MM.1S (cell line): ENCODE data around the gene DLX3.

ENCODE experiments used
- DNase-seq: peaks from one replicate; pipeline ENCODE4 v3.0.0-alpha.2; 2015
- H2AFZ ChIP-seq: fragments of 300-600 bp; sonication (generic); 2 replicates; pipeline ENCODE4 v1.6.0; 2016; ENCODE audit warnings: antibody characterized with exemption, low read length
- H3F3A ChIP-seq: fragments of 300-600 bp; sonication (generic); 2 replicates; pipeline ENCODE4 v1.6.1; 2016; ENCODE audit warnings: mild to moderate bottlenecking, antibody characterized with exemption, low read length, moderate library complexity, mixed read lengths; ENCODE audit not compliant: insufficient read depth
- H3K27ac ChIP-seq: fragments of 300-600 bp; sonication (generic); 2 replicates; pipeline ENCODE4 v1.5.1; 2016; ENCODE audit warnings: mild to moderate bottlenecking, low read length
- H3K27me3 ChIP-seq: fragments of 300-600 bp; sonication (generic); replicated peaks from 2 replicates; pipeline ENCODE4 v1.6.0; 2016; ENCODE audit warnings: low read length; ENCODE audit not compliant: insufficient read depth
- H3K36me3 ChIP-seq: fragments of 300-600 bp; sonication (generic); replicated peaks from 2 replicates; pipeline ENCODE4 v1.6.1; 2016; ENCODE audit warnings: mild to moderate bottlenecking, low read length, mixed read lengths; ENCODE audit not compliant: insufficient read depth
- H3K4me1 ChIP-seq: fragments of 300-600 bp; sonication (generic); 2 replicates; pipeline ENCODE4 v1.6.1; 2016; ENCODE audit warnings: low read length, mixed read lengths
- H3K4me2 ChIP-seq: fragments of 300-600 bp; sonication (generic); 2 replicates; pipeline ENCODE4 v1.6.0; 2016; ENCODE audit warnings: low read depth, low read length
- H3K4me3 ChIP-seq: fragments of 300-600 bp; sonication (generic); 2 replicates; pipeline ENCODE4 v1.5.1; 2016; ENCODE audit warnings: low read length, mixed read lengths
- H3K79me2 ChIP-seq: fragments of 300-600 bp; sonication (generic); 2 replicates; pipeline ENCODE4 v1.6.1; 2016; ENCODE audit warnings: mixed run types, low read length, mixed read lengths
- H3K9ac ChIP-seq: fragments of 300-600 bp; sonication (generic); 2 replicates; pipeline ENCODE4 v1.6.1; 2016; ENCODE audit warnings: low read length, mixed read lengths
- H3K9me2 ChIP-seq: fragments of 300-600 bp; sonication (generic); replicated peaks from 2 replicates; pipeline ENCODE4 v1.6.1; 2016; ENCODE audit warnings: mild to moderate bottlenecking, low read length, mixed read lengths; ENCODE audit not compliant: insufficient read depth
- H3K9me3 ChIP-seq: fragments of 300-600 bp; sonication (generic); replicated peaks from 2 replicates; pipeline ENCODE4 v1.6.1; 2016; ENCODE audit warnings: mild to moderate bottlenecking, low read length, mixed read lengths; ENCODE audit not compliant: insufficient read depth
- H4K20me1 ChIP-seq: fragments of 300-600 bp; sonication (generic); 2 replicates; pipeline ENCODE4 v1.6.1; 2016; ENCODE audit warnings: mild to moderate bottlenecking, low read length, moderate library complexity, mixed read lengths; ENCODE audit not compliant: insufficient read depth
- CTCF ChIP-seq: fragments of 300-600 bp; sonication (generic); IDR thresholded peaks from 2 replicates; pipeline ENCODE4 v1.5.1; 2016; ENCODE audit warnings: antibody characterized with exemption, low read length, mixed read lengths
- EZH2 ChIP-seq: fragments of 300-600 bp; sonication (generic); optimal IDR thresholded peaks from 2 replicates; pipeline ENCODE3; 2017; ENCODE audit warnings: low read depth, mild to moderate bottlenecking, antibody characterized with exemption, low read length, mixed read lengths
- EZH2phosphoT487 ChIP-seq: fragments of 300-600 bp; sonication (generic); IDR thresholded peaks from 2 replicates; pipeline ENCODE4 v1.6.1; 2018; ENCODE audit warnings: antibody characterized with exemption, low read length

The DLX3 gene

DNA sequence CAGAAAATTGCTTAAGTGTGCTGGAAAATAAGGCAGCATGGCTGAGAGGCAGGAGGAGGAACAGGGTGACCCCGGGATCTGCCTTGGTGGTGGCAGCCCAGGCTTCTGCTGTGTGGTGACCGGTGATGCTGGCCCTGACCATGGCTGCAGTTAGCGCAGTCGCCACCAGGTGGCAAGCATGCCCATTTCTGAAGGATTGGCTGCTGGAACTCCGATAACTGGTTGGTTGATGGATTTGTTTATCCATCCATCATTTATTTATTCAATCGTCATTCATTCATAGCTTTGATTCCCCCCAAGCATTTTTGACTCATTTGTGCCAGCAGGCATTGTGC, 31.8 kb upstream of the DLX3 start:
- no peaks in the 10 kb centered on the region for H3K79me2 ChIP-seq
- H4K20me1 ChIP-seq = no peaks in the 10 kb centered on the region
- H3K4me3 ChIP-seq = peak overlapping the region; percentile 52
- TF ChIP-seq EZH2phosphoT487 = no peak
- TF ChIP-seq CTCF = peak; percentile 92
- peaks cover 6% of the 10 kb centered on the region for H3K4me1 ChIP-seq
- peak; percentile 64 for DNase-seq
- no peak overlapping the region for H3K9ac ChIP-seq
- H3K4me2 ChIP-seq = peak overlapping the region; percentile 87; the same call in 1 of the 2 replicates
- no peaks in the 10 kb centered on the region for H3K9me3 ChIP-seq
- peaks cover 14% of the 10 kb centered on the region for H3F3A ChIP-seq
- H3K27me3 ChIP-seq = no peaks in the 10 kb centered on the region
- H3K27ac ChIP-seq = no peak overlapping the region
- H3K9me2 ChIP-seq = no peaks in the 10 kb centered on the region
- H2AFZ ChIP-seq = peak overlapping the region; percentile 60
- H3K36me3 ChIP-seq = no peaks in the 10 kb centered on the region

- no peak overlapping the region for H3K4me2 ChIP-seq
- H3F3A ChIP-seq = peaks cover 14% of the 10 kb centered on the region
These were observed 31.1 kb upstream of the DLX3 start for GRCh38 chr17:50026046-50026675.

GRCh38 chr17:50024808-50025207, 29.8 kb upstream of the DLX3 start:
- Histone ChIP-seq H3K9me3 (no peaks in the 10 kb centered on the region), H3K4me3 (no peak overlapping the region), H2AFZ (no peak overlapping the region), H3K27me3 (no peaks in the 10 kb centered on the region), H3K79me2 (no peaks in the 10 kb centered on the region), H3K36me3 (no peaks in the 10 kb centered on the region), H4K20me1 (no peaks in the 10 kb centered on the region), H3K4me1 (peaks cover 6% of the 10 kb centered on the region), H3K27ac (no peak overlapping the region), H3K9ac (no peak overlapping the region), H3K4me2 (no peak overlapping the region), H3K9me2 (no peaks in the 10 kb centered on the region), H3F3A (peaks cover 14% of the 10 kb centered on the region)
- no peak for TF ChIP-seq EZH2
- TF ChIP-seq CTCF = no peak
- no peak for TF ChIP-seq EZH2phosphoT487
- DNase-seq = no peak

More at GRCh38 chr17:50026046-50026675, 31.1 kb upstream of the DLX3 start:
- DNase-seq = no peak
- Histone ChIP-seq H3K36me3 (no peaks in the 10 kb centered on the region), H3K4me3 (no peak overlapping the region), H2AFZ (no peak overlapping the region), H3K79me2 (no peaks in the 10 kb centered on the region), H3K27ac (no peak overlapping the region), H3K4me1 (peaks cover 6% of the 10 kb centered on the region), H4K20me1 (no peaks in the 10 kb centered on the region), H3K9ac (no peak overlapping the region), H3K27me3 (no peaks in the 10 kb centered on the region), H3K9me2 (no peaks in the 10 kb centered on the region), H3K9me3 (no peaks in the 10 kb centered on the region)
- no peak for TF ChIP-seq EZH2phosphoT487
- no peak for TF ChIP-seq CTCF
- no peak for TF ChIP-seq EZH2
